GM13977 (cell line): ENCODE results near the gene NRXN2.
"Not testable (repeated sequence)": the region's sequence is repeated elsewhere in the genome, so short reads cannot be mapped to it uniquely, and the experiment has no call there.

ENCODE experiments used
- DNase-seq: peaks from one replicate; pipeline ENCODE4 v3.0.0; 2012; ENCODE audit warnings: low spot score
- CTCF ChIP-seq: IDR thresholded peaks from 2 replicates; pipeline ENCODE4 v1.5.1; 2012; ENCODE audit warnings: mild to moderate bottlenecking, control low read depth; ENCODE audit not compliant: insufficient read depth; ENCODE audit errors: extremely low read depth, missing control alignments
- in situ Hi-C: fragments of 300-500 bp; cut with MboI; formaldehyde crosslinking; loops from one replicate; pipeline ENCODE4 v1.12.0; 2022; ENCODE audit warnings: low sequenced_read_pairs, low pct_unique_long_range_greater_than_20kb, mixed read lengths, inconsistent platforms; ENCODE audit not compliant: unreplicated experiment

Gene NRXN2

GRCh38 chr11:64667154-64667745, 55.7 kb downstream of the NRXN2 start:
- DNase-seq: no peak
- no peak for TF ChIP-seq CTCF
- in situ Hi-C loops: no loop called here

- in situ Hi-C loops: no loop called here
- no peak for DNase-seq
- no peak for TF ChIP-seq CTCF
Observed at GRCh38 chr11:64665411-64665821, 57.6 kb downstream of the NRXN2 start.

- in situ Hi-C loops, DNase-seq: not testable (repeated sequence)
Observed at GRCh38 chr11:64664236-64664870, 58.6 kb downstream of the NRXN2 start.

GRCh38 chr11:64663656-64664055, 59.3 kb downstream of the NRXN2 start:
- no peak for TF ChIP-seq CTCF
- no peak for DNase-seq
- in situ Hi-C loops: no loop called here

- no peak for DNase-seq
Observed at GRCh38 chr11:64661614-64662013, 61.4 kb downstream of the NRXN2 start.

GRCh38 chr11:64661146-64661545, 61.9 kb downstream of the NRXN2 start:
- in situ Hi-C loops: no loop called here
- TF ChIP-seq CTCF: no peak

More at GRCh38 chr11:64661614-64662013, 61.4 kb downstream of the NRXN2 start:
- TF ChIP-seq CTCF: no peak
- in situ Hi-C loops: no loop called here

GRCh38 chr11:64660706-64661105, 62.3 kb downstream of the NRXN2 start:
- no peak for DNase-seq
- TF ChIP-seq CTCF: no peak
- in situ Hi-C loops: no loop called here

More at GRCh38 chr11:64661146-64661545, 61.9 kb downstream of the NRXN2 start:
- DNase-seq: no peak
